CD4-positive, alpha-beta memory T cell (primary cell): ENCODE results near the gene COG2. TPM values are rescaled to one million over a fixed set of nuclear protein-coding genes. Genes with fewer than 3 reads are reported as not detected.
"Not testable (repeated sequence)": the region's sequence is repeated elsewhere in the genome, so short reads cannot be mapped to it uniquely, and the experiment has no call there.

Experiments
- CTCF ChIA-PET: fragments of 350-600 bp; sonication (Branson Sonifier 250); formaldehyde crosslinking; loops from one replicate; lab custom pipeline; 2021; ENCODE audit warnings: inconsistent platforms; ENCODE audit not compliant: partially characterized antibody; lab: Charles Lee
- POLR2A ChIA-PET: fragments of 350-600 bp; sonication (Branson Sonifier 250); formaldehyde crosslinking; loops from one replicate; lab custom pipeline; 2021; ENCODE audit not compliant: partially characterized antibody; lab: Charles Lee
- DNase-seq, 5 donors: peaks; one replicate each; pipeline versions ENCODE4 v3.0.0 to v3.0.0-alpha.2; 2020 to 2022; ENCODE audit warnings: mixed read lengths in 1 of 5
- H3K27ac ChIP-seq: one replicate; pipeline ENCODE4 v1.7.0; 2013; ENCODE audit warnings: low read depth, low read length
- H3K27me3 ChIP-seq: 2 replicates; pipeline ENCODE4 v1.7.0; 2013; ENCODE audit warnings: mild to moderate bottlenecking, low read length, moderate library complexity; ENCODE audit not compliant: insufficient read depth
- H3K36me3 ChIP-seq: 2 replicates; pipeline ENCODE4 v1.7.0; 2013; ENCODE audit warnings: mild to moderate bottlenecking, low read length, moderate library complexity; ENCODE audit not compliant: insufficient read depth
- H3K4me1 ChIP-seq: 2 replicates; pipeline ENCODE4 v1.7.0; 2013; ENCODE audit warnings: mild to moderate bottlenecking, low read length, moderate library complexity; ENCODE audit not compliant: insufficient read depth
- H3K4me3 ChIP-seq, 2 donors: one replicate each; pipeline ENCODE4 v1.7.0; 2013; ENCODE audit warnings: low read length in 2 of 2, mild to moderate bottlenecking in 1 of 2
- H3K9me3 ChIP-seq, 2 donors: one replicate each; pipeline ENCODE4 v1.7.0; 2013; ENCODE audit warnings: low read length in 2 of 2, control low read depth in 1 of 2; ENCODE audit not compliant: control insufficient read depth in 1 of 2
- H3K27ac Mint-ChIP-seq, 7 donors: one replicate each; pipeline ENCODE4 v1.8.0; 2020 to 2021; ENCODE audit warnings: mixed read lengths in 7 of 7, mild to moderate bottlenecking in 6 of 7, inconsistent platforms in 3 of 7, moderate library complexity in 3 of 7
- H3K27me3 Mint-ChIP-seq, 2 donors: one replicate each; pipeline ENCODE4 v1.8.0; 2020 to 2021; ENCODE audit warnings: mixed read lengths in 2 of 2
- H3K36me3 Mint-ChIP-seq, 2 donors: one replicate each; pipeline ENCODE4 v1.8.0; 2020 to 2021; ENCODE audit warnings: mixed read lengths in 2 of 2, inconsistent platforms in 1 of 2, mild to moderate bottlenecking in 1 of 2
- H3K4me1 Mint-ChIP-seq, 4 donors: one replicate each; pipeline ENCODE4 v1.8.0; 2020 to 2021; ENCODE audit warnings: mixed read lengths in 4 of 4, mild to moderate bottlenecking in 1 of 4
- H3K4me3 Mint-ChIP-seq, 8 donors: one replicate each; pipeline ENCODE4 v1.8.0; 2020 to 2021; ENCODE audit warnings: mixed read lengths in 8 of 8, mild to moderate bottlenecking in 7 of 8, moderate library complexity in 6 of 8, inconsistent platforms in 3 of 8
- H3K9me3 Mint-ChIP-seq, 8 donors: one replicate each; pipeline ENCODE4 v1.8.0; 2020 to 2021; ENCODE audit warnings: mixed read lengths in 8 of 8, mild to moderate bottlenecking in 5 of 8, inconsistent platforms in 3 of 8, moderate library complexity in 1 of 8
- intact Hi-C: fragments of 100-400 bp; cut with micrococcal nuclease; formaldehyde crosslinking; loops from one replicate; pipeline ENCODE4 v1.15.1; 2023
- polyA plus RNA-seq, 2 donors: library from polyadenylated mRNA; unstranded; fragments of 300-500 nt; fragmentation: Illumina TruSeq; gene quantifications; one replicate each; pipeline ENCODE4 v1.2.3, GENCODE V29; 2021
- total RNA-seq, 2 experiments: library from RNA; stranded (reverse); gene quantifications; one replicate each; pipeline ENCODE4 v1.2.3, GENCODE V29; 2021

Gene COG2
- total and polyA plus RNA-seq, 4 experiments from 2014 or later = 28.8 to 44.6 (median 36.1) TPM

DNA sequence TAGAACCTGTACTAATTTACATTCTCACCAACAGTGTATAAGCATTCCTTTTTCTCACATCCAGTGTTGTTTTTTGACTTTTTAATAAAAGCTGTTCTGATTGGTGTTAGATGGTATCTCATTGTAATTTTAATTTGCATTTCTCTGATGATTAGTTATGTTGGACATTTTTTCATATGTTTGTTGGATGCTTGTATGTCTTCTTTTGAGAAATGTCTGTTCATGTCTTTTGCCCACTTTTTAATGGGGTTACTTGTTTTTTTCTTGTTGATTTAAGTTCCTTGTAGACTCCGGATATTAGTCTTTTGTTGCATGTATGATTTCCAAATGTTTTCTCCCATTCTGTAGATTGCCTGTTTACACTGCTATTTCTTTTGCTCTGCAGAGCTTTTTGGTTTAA is 8.0 kb downstream of the COG2 start:
- Histone ChIP-seq H3K27me3 (no peaks in the 10 kb centered on the region), H3K36me3 (no peaks in the 10 kb centered on the region), H3K9me3 (no peaks in the 10 kb centered on the region), H3K4me3 (no peak overlapping the region), H3K4me1 (peaks cover 21% of the 10 kb centered on the region), H3K27ac (no peak overlapping the region)
- Mint-ChIP-seq H3K36me3 (peaks cover 25 to 43% of the 10 kb centered on the region in 2 donors), H3K27ac (no peak overlapping the region), H3K4me1 (peaks cover 56 to 84% (median 73%) of the 10 kb centered on the region in 4 donors), H3K27me3 (no peaks in the 10 kb centered on the region), H3K9me3 (peaks cover 0 to 5% (median 0%) of the 10 kb centered on the region in 8 donors), H3K4me3 (peak overlapping the region in 1 of 8 donors; percentile 5)
- intact Hi-C loops = no loop called here
- DNase-seq = no peak
- ChIA-PET POLR2A (no interaction called here), CTCF (interaction anchor here (1.0 to 1.2 kb wide), 2 partner anchors 7 to 8 kb away, joined by 3 read pairs; partner anchors contain the start of gene COG2)

DNA sequence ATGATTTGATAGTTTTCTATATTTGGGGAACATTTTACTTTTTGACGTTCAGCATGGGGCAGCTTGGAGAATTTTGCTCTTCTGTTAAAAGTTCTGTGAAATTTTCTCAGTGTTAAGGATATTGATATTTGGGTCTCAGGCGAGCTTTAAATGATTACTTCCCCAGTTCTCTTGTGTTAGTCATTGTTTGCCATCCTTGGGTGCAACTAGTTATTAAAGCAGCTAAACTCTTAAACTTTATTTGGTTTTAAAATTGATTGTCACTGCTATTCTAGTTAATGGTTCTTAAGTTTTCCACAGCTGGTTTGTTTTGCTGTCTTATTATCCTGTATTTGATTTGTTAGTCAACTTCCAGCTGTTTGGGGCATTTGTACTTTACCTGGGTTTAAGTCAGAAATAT is 9.0 kb downstream of the COG2 start:
- H3K9me3 ChIP-seq = no peaks in the 10 kb centered on the region
- H3K27ac ChIP-seq = no peak overlapping the region
- H3K9me3 Mint-ChIP-seq = peaks cover 0 to 5% (median 0%) of the 10 kb centered on the region in 8 donors
- no peak for DNase-seq
- intact Hi-C loops = no loop called here
- H3K36me3 ChIP-seq = no peaks in the 10 kb centered on the region
- H3K4me3 Mint-ChIP-seq = no peak overlapping the region
- H3K4me1 ChIP-seq = peaks cover 20% of the 10 kb centered on the region
- H3K27me3 ChIP-seq = no peaks in the 10 kb centered on the region
- peaks cover 57 to 85% (median 73%) of the 10 kb centered on the region in 4 donors for H3K4me1 Mint-ChIP-seq
- H3K27ac Mint-ChIP-seq = peak overlapping the region in 1 of 7 donors; percentile 29
- ChIA-PET CTCF (interaction anchor here (1.0 to 1.2 kb wide), 2 partner anchors 8 to 9 kb away, joined by 3 read pairs; partner anchors contain the start of gene COG2), POLR2A (no interaction called here)
- H3K36me3 Mint-ChIP-seq = peaks cover 23 to 40% of the 10 kb centered on the region in 2 donors
- H3K27me3 Mint-ChIP-seq = no peaks in the 10 kb centered on the region
- no peak overlapping the region for H3K4me3 ChIP-seq

DNA sequence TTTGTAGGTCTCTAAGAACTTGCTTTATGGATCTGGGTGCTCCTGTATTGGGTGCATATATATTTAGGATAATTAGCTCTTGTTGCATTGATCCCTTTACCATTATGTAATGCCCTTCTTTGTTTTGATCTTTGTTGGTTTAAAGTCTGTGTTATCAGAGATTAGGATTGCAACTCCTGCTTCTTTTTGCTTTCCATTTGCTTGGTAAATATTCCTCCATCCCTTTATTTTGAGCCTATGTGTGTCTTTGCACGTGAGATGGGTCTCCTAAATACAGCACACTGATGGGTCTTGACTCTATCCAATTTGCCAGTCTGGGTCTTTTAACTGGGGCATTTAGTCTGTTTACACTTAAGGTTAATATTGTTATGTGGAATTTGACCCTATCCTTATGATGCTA is 14.4 kb downstream of the COG2 start:
- H3K27me3 ChIP-seq, H3K4me3 ChIP-seq, H3K27ac ChIP-seq, H3K4me3 Mint-ChIP-seq, H3K9me3 Mint-ChIP-seq, POLR2A ChIA-PET, H3K9me3 ChIP-seq, intact Hi-C loops, H3K27me3 Mint-ChIP-seq, DNase-seq, H3K4me1 ChIP-seq: not testable (repeated sequence)
- CTCF ChIA-PET = interaction anchor here (1.3 kb wide), 1 partner anchor 10 kb away, joined by 3 read pairs; no protein-coding TSS in a partner anchor
- peaks cover 14% of the 10 kb centered on the region for H3K36me3 ChIP-seq
- peak overlapping the region in 2 of 7 donors; percentile 25 to 62 for H3K27ac Mint-ChIP-seq
- H3K4me1 Mint-ChIP-seq = peaks cover 34 to 57% (median 44%) of the 10 kb centered on the region in 4 donors
- peaks cover 26 to 38% of the 10 kb centered on the region in 2 donors for H3K36me3 Mint-ChIP-seq

DNA sequence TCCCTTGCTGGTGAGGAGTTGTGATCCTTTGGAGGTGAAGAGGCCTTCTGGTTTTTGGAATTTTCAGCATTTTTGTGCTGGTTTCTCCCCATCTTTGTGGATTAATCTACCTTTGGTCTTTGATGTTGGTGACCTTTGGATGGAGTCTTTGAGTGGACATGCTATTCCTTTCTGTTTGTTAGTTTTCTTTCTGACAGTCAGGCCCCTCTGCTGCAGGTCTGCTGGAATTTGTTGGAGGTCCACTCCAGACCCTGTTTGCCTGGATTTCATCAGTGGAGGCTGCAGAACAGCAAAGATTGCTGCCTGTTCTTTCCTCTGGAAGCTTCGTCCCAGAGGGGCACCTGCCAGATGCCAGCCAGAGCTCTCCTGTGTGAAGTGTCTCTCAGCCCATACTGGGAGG is 15.8 kb downstream of the COG2 start:
- CTCF ChIA-PET = interaction anchor here (1.3 kb wide), 1 partner anchor 8 kb away, joined by 3 read pairs; no protein-coding TSS in a partner anchor
- peak overlapping the region in 1 of 7 donors; percentile 6 for H3K27ac Mint-ChIP-seq
- H3K4me3 ChIP-seq, H3K4me3 Mint-ChIP-seq, H3K27me3 Mint-ChIP-seq, intact Hi-C loops, H3K27ac ChIP-seq, H3K9me3 Mint-ChIP-seq, DNase-seq, H3K27me3 ChIP-seq, H3K9me3 ChIP-seq, POLR2A ChIA-PET, H3K4me1 ChIP-seq: not testable (repeated sequence)
- peaks cover 27% of the 10 kb centered on the region for H3K36me3 ChIP-seq
- peaks cover 34 to 50% (median 38%) of the 10 kb centered on the region in 4 donors for H3K4me1 Mint-ChIP-seq
- H3K36me3 Mint-ChIP-seq = peaks cover 36 to 37% of the 10 kb centered on the region in 2 donors

DNA sequence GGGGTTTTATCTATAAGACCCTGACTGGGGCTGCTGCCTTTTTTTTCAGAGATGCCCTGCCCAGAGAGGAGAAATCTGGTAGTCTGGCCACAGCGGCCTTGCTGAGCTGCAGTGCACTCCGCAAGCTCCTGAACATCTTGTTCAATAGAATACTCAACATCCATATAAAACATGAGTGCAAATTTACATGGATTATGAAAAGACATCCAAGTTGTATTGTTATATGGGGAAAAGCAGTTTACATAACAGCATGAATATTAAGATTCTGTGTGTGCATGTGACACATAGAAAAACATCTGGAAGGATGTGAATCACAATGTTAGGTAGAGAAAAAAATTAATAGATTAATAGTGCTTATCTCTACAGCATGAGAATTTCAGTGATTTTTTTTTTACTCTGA is 16.4 kb downstream of the COG2 start:
- H3K36me3 Mint-ChIP-seq = peaks cover 35 to 40% of the 10 kb centered on the region in 2 donors
- ChIA-PET POLR2A (no interaction called here), CTCF (no interaction called here)

DNA sequence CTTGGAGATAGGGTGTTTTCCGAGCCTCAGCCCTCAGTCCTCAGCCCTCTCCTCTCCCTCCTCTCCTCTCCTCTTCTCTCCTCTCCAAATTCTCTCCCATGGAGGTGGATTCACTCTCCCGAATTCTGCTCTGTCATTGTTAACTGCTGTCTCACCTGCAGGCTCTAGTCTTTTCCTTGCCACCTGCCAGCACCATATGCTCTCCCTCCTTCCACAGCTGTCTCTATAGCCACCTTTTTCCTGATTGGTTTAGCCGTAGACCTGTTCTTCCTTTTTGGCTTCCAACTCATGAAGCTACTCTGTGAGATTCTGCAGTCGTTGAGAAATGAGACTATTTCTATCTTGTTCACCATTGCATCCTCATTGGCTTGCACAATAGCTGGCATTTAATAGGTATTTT is 19.7 kb downstream of the COG2 start:
- Mint-ChIP-seq H3K27ac (peak overlapping the region in 2 of 7 donors; percentile 0 to 33), H3K9me3 (no peaks in the 10 kb centered on the region), H3K27me3 (no peaks in the 10 kb centered on the region), H3K4me3 (no peak overlapping the region), H3K36me3 (peaks cover 52 to 62% of the 10 kb centered on the region in 2 donors), H3K4me1 (peaks cover under 1 to 13% (median 12%) of the 10 kb centered on the region in 4 donors)
- no peaks in the 10 kb centered on the region for H3K9me3 ChIP-seq
- no peaks in the 10 kb centered on the region for H3K27me3 ChIP-seq
- peaks cover 47% of the 10 kb centered on the region for H3K36me3 ChIP-seq
- H3K4me1 ChIP-seq = no peaks in the 10 kb centered on the region
- intact Hi-C loops = loop anchor here (2.0 kb wide), 1 partner anchor 17 kb away; no protein-coding TSS in a partner anchor
- H3K27ac ChIP-seq = no peak overlapping the region
- no peak overlapping the region for H3K4me3 ChIP-seq
- DNase-seq = no peak
- ChIA-PET POLR2A (no interaction called here), CTCF (no interaction called here)

More for the DNA sequence above, 16.4 kb downstream of the COG2 start:
- intact Hi-C loops = no loop called here
- Mint-ChIP-seq H3K4me1 (peaks cover 32 to 46% (median 34%) of the 10 kb centered on the region in 4 donors), H3K4me3 (no peak overlapping the region), H3K27me3 (no peaks in the 10 kb centered on the region), H3K9me3 (peaks cover 0 to 2% (median 0%) of the 10 kb centered on the region in 8 donors), H3K27ac (peak overlapping the region in 1 of 7 donors; percentile 25)
- H3K27ac ChIP-seq = no peak overlapping the region
- no peak for DNase-seq
- no peak overlapping the region for H3K4me3 ChIP-seq
- no peaks in the 10 kb centered on the region for H3K27me3 ChIP-seq
- H3K4me1 ChIP-seq = no peaks in the 10 kb centered on the region
- H3K9me3 ChIP-seq = no peaks in the 10 kb centered on the region
- H3K36me3 ChIP-seq = peaks cover 27% of the 10 kb centered on the region

DNA sequence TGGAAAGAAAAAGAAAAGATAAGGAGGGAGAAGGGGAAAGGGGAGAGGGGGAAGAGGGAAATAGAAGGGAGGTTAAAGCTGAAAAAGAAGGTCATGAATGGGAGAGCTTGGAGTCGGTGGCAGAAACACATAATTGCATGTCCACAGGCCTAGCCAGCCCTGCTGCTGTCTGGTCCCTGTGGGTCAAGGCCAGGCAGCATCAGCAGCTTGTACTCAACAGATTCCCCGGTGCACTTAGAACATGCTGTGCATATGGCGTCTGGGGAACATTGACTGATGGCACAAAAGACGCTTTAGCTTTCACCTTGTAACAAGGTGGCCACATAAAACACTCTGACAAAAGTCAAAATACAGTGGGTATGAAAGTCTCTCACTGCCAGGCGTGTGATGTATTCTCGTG is 25.9 kb downstream of the COG2 start:
- H3K27ac Mint-ChIP-seq = peak overlapping the region in 1 of 7 donors; percentile 35
- intact Hi-C loops = no loop called here
- H3K27ac ChIP-seq = no peak overlapping the region
- DNase-seq = no peak
- H3K9me3 ChIP-seq = no peaks in the 10 kb centered on the region
- no peaks in the 10 kb centered on the region for H3K27me3 ChIP-seq
- ChIA-PET CTCF (interaction anchor here (1.6 kb wide), 1 partner anchor 16 kb away, joined by 4 read pairs; no protein-coding TSS in a partner anchor), POLR2A (no interaction called here)
- H3K4me3 Mint-ChIP-seq = no peak overlapping the region
- no peaks in the 10 kb centered on the region for H3K27me3 Mint-ChIP-seq
- H3K9me3 Mint-ChIP-seq = no peaks in the 10 kb centered on the region
- H3K36me3 ChIP-seq = peaks cover 65% of the 10 kb centered on the region
- peaks cover 71 to 82% of the 10 kb centered on the region in 2 donors for H3K36me3 Mint-ChIP-seq
- H3K4me1 ChIP-seq = no peaks in the 10 kb centered on the region
- no peak overlapping the region for H3K4me3 ChIP-seq
- peaks cover 0 to 2% (median under 1%) of the 10 kb centered on the region in 4 donors for H3K4me1 Mint-ChIP-seq
